HG03565 (cell line): Measurements from ENCODE around the gene AHI1.

Source experiments
- ATAC-seq: cut with Tn5 transposase; IDR thresholded peaks from one replicate; pipeline ENCODE4 v1.9.1; 2021; ENCODE audit warnings: mild to moderate bottlenecking, moderate library complexity; ENCODE audit not compliant: unreplicated experiment

AHI1 gene

DNA sequence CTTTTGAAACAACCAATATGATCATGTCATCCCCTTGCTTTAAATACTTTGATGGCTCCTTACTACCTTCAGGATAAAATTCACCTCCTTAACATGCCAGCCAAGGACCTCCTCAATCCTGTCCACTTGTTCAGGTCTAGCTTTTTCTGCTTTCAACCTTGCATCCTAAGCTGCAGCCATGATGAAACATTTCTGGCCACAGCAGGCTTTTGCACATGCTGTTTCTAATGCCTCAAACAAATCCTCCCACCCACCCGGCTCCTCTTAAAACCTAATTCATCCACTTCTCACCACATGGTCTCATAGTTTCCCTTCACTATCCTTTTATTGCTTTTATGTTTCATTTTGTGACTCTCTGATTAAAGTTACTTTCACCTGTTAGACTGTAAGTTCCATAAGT lies 191.9 kb downstream of the AHI1 start:
- ATAC-seq: no peak

DNA sequence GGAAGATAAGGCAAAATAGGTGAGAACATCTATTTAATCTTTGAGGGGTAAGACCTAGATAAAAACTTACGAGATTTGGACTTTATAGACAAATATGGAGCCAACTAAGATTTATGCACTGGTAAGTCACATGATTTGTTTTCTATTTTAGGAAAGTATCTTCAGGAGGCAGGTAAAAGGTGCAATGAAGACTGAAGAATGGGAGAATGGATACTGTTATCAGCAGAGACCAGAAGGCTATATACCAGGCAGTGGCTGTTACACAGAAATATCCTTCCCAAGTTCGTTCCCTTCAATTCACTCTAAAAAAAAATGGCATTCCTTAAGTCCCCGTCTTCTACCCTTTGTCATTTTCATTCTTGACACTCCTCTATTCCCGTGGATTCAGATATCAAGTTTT lies 192.7 kb downstream of the AHI1 start:
- no peak for ATAC-seq

DNA sequence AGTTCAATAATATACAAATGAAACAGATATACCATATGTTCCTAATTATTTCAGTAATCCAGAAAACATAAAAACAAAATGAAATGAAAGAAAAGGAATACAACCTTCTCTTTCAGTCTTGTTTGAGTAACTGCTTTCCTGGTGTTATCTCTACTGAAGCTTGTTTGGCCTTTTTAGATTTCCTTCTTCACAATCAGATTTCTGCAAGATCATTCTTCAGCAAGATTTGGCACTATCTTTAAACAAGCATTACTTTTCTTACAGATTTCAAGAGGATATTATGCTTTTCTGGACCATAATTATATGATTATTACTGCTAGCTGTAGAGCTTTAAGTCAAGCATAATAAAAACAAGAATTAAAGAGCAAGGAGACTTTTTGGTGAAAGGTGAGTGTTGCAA lies 196.2 kb downstream of the AHI1 start:
- ATAC-seq: no peak

DNA sequence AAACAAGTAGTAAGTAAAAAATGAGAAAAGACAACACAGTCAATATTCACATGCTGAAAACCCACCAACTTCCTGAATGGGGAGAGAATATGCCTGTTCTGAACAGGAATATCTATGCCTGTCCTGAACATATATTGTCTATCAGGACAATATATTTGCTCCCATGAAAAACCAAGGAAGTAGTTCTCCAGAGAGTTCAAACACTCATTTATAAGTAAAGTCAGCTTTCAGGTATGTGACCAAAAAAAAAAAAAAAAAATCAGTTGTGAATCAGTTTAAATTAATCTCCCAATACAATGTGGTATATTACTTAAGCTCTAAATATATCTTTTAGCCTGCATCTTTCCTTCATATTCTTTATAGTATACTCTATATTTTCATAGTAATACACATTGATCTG lies 197.0 kb downstream of the AHI1 start:
- ATAC-seq: no peak

DNA sequence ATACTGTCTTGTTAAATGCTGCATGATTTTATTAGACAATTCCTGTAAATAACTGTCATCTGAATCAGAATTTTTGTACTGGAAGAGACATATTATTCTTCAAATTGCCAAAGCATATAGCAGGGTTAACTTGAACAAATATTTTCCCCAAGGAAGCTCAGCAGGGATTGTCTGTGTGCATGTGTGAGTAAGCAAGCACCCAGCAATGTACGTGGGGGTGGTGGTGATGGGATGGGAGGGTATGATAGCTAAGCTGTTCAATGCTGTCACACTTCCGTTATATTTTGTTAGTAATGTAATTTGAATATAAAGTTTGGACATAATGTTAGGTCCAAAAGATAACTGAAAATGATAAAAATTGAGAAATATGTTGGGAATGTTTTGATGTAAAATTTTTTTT lies 198.3 kb downstream of the AHI1 start:
- no peak for ATAC-seq

DNA sequence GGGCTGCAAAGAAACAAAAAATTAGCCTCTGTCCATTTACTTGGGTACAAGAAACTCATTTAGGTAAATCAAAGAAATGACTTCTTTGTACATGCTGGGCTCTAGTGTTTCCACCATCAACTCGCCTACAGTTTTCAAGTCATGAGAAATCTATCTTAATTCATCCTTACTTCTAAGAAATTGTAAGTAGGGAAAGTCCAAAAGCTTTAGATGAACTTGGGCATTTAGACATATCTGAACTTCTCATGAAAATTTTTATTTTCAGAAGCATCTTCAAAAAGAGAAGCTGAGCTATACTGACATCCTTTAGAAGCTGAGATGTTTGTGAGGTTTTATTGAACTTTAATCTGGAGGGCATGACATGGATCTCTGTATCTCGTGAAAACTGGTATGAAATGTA lies 199.1 kb downstream of the AHI1 start:
- ATAC-seq: no peak

DNA sequence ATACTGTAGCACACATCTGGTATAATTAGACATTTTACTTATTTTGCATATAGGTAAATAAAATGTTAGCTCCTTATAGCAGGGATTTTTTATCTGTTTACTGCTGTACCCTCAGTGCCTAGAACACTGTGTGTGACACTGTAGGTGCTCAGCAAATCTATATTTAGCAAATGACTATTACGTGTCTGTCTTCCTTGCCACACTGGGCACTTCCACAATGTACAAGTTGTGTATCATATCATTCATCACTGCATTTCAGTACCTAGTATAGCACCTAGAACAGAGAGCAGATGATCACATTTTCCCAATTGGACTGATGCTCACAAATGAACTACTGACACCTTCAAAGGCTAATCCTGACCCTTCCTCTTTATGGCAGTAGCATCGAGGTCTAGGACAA lies 200.8 kb downstream of the AHI1 start:
- ATAC-seq: no peak

DNA sequence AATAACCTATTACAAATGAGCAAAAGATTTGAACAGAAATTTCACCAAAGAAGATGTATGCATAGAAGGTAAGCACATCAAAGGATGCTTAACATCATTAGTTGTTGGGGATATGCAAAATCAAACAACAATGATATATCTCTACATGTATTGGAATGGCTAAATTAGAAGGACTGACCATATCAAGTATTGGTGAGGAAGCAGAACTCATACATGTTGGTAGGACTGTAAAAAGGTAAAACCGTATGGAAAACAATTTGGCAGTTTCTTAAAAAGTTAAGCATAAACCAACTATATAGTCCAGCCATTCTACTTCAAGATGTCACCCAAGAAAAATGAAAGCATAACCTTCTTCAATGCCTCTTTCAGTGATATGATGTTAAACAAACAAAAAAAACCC lies 202.5 kb downstream of the AHI1 start:
- ATAC-seq: no peak

DNA sequence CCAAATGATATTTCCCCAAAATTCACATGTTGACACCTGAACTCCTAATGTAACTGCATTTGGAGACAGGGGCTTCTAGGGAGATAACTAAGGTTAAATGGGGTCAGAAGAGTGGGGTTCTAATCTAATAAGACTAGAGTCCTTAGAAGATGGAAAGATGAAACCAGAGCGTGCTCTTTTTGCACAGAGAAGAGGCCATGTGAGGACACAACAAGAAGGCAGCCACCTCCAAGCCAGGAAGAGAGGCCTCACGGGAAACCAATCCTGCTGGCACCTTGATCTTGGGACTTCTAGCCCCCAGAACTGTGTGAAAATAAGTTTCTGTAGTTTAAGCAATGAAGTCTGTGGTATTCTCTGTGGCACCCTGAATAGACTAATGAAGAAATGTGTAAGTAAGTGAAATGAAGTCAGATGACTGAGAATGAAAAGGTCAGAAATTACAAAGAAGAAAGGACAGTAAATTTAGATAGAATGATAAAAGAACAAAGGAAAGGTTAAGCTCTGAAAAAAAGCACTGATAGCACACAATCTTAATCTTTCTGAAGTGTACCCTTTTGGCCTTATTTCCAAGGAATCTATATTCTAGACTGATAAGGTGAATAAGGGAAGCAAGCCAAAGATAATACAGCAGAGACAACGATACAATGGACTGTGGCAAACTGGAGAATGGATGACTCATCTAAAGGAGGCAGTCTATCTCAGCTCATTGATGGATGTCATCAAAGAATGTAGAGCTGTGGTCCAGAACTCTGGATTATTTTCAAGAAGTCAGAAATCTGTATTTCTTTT lies 206.1 kb downstream of the AHI1 start:
- ATAC-seq: no peak

DNA sequence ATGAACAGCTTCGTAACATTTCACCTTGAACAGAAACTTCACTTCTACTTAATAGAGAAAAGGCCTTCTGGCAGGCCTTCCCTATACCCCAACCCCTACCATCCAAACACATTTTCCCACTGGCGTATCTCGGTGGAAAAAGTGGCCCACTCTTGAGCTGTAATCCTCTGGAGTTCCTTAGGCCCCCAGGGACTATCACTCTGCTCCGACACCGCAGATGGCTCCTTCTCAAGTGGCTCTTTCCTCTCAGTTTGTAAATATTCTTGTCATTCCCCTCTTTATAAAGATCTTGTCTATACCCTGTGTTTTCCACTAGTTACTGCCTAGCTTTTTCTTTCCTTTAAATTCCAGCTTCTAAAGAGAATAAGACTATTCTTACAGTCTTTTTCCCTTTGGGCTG lies 207.7 kb downstream of the AHI1 start:
- ATAC-seq: no peak

DNA sequence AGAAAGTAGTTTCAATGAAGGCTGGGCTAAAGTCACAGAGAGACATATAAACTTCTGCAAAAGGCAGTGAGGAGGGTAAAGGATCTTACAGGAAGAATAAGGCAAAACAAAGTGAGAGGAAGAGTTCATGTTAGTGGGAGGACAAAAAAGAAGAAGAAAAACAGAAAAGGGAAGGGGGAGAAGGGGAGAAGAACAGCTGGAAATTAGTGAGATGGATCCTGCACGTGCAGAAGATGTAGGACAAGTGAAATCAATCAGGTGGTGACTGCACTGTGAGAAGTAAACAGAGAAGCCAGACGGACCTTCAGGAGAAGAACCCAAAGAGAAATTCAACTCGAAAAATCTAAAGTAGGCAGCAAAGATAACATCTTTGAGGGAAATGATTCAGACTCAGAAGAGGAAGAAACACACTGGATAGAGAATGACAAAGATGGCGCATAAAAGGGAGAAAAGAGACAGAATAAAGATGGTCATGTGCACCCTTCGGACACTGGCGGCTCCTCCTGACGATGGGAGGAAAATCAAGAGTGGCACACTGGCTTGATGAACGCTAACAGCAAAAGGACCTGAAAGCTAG lies 210.5 kb downstream of the AHI1 start:
- no peak for ATAC-seq

DNA sequence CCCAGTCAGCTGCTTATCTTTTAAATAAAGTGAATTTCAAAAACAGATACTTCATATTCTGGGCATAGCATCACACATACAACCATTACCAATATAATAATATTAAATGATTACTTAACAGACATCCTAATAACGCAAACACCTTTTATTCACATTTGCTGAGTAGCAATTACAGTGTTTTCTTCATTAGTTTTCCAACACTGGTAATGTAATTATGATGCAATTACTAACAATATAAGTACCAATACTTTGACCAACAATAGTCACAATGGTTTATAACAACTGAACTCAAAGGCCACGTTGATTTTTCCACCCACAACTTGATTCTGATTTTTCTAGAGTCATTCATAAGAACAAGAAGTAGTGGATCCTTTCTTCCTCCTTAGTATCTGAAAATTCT lies 212.4 kb downstream of the AHI1 start:
- no peak for ATAC-seq

DNA sequence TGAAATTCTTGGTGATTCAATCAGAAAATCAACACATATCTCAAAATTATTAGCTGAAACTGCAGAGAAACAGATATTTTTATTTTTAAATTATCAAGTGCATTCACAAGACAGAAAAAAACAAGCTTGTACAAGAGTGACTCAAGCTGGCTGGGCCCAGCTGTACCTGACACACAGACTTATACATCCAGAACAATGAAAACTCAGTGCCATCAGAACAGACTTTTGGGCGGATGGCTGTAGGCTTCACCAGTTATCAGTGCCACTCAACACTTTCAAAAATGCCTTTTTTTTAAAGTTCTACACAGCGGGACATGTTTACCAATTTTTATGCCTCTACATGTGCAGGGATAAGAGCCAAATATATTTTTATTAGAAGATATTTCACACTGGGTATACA lies 213.6 kb downstream of the AHI1 start:
- ATAC-seq: no peak

DNA sequence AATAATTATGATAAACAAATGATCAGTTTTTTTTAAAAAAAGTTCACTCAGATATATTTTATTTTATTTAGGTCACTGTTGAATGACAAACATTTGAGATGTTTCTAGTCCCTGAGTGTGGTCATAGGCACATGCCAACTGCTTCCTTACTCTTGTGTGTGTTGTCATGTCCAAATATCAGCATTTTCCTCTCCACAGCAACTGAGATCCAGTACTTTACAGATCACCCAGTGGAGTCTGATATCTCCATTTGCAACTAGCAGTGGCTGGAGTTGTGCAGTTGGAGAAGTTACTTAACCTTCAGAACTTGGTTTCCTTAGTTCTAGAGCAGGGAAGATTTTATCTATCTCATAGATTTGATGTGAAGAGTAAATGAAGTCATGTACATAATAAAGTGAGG lies 215.1 kb downstream of the AHI1 start:
- no peak for ATAC-seq

DNA sequence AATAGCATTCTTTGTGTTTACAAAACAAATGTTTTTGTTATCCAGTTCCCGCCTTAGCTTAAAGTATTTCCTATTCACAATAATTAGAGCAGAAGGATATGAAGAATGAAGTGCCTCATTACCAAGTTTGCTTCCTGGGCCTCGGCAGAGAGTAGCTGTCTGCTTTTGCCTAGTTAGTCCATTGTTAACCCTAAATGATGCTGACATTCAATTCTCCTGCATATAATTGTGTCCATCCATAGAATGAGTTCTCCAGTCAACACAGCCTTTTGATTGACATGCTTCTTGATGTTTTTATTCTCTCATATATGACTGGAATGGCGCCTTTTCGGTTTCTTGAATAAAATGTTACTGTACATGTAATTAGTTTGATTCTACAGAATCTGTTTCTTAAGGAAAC lies 215.6 kb downstream of the AHI1 start:
- no peak for ATAC-seq

DNA sequence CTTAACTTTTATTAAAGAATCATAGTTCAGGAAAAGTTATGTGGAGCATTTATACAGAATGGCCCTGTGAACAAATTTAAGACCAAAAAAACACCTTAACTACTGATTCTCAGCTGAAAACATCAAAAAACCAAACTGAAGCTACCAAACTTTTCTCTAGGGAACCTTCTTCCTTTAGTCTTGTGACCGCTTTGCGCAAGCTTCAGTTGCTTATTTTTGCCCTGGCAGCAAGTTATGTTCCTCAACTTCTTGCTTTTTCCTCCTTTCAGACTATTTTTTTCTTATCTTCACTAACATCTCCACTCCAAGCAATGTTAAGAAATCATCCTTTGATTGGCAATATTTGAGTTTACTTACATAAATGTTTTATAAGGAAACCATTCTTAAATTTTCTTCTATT lies 216.3 kb downstream of the AHI1 start:
- ATAC-seq: no peak

DNA sequence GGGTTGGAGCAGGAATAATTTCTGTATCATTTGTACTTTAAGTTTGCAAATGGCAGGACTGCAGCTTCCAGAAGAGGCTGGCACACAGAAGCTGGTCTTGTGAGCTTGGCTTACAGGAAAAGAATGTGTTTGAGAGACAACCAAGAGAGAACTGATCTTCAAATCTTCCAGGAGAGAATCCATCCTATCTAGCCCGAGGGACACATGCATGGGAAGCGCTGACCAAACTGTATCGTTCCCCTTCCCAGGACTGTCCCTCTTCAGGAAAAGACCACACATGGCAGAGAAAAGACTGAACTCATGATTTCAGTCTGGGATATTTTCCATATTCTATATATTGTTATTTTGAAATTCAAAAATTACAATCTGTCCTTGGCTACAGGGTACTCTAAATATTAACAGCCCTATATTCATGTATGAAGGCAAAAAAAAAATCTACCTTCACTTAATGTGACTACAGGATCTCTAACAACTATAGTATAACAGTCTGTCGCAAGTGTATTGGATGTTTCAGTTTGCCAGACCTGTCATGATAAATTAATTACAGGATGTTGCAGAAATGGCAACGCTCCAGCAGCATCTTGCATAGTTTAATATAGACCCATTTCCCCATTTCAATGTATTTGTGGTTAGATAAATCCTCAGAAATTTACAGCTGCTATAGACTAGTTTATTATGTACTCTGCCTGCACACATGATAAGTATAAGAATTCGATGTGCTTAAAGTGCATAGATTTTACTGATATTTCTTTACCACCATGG lies 217.0 kb downstream of the AHI1 start:
- ATAC-seq: no peak

DNA sequence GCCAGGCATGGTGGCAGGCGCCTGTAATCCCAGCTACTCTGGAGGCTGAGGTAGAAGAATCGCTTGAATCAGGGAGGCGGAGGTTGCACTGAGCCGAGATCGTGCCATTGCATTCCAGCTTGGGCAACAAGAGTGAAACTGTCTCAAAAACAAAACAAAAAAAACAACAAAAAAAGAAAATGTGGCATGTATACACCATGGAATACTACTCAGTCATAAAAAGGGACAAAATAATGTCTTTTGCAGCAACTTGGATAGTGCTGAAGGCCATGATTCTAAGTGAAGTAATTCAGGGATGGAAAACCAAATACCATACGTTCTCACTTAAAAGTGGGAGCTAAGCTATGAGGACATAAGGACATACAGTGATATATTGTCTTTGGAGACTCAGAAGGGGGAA lies 220.1 kb downstream of the AHI1 start:
- ATAC-seq: no peak

DNA sequence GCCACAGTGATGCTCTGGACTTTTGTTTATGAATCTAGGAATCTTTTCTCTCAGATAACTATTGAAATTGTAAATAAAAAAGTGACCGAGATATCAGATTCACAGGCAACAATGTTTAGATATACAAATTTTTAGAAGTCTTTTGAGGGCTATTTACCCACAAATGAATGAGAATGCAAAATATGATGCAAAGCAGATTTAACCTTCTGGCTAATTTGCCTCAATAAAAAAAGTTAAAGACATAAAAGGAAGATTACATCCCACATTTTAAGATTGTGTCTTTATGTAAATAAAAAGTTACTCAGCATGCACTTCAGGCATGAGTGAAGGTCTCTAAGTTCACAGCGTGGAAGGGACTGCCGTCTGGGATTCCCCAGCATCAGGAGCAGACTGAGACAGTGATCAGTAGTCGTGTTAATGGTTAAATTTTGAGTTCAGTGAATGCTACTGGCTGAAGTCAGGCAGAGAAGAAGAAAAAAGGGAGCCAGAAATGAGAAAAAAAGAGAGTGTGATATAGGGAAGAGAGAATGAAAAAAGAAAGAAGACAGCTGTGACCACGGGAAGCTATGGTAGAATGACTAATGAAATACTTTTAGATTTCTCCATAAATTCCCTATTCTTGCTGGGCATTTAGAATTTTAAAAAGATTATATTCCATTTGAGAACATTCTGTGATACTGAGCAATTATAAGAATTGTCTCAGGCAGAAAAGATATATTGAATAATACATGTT lies 222.8 kb downstream of the AHI1 start:
- no peak for ATAC-seq

DNA sequence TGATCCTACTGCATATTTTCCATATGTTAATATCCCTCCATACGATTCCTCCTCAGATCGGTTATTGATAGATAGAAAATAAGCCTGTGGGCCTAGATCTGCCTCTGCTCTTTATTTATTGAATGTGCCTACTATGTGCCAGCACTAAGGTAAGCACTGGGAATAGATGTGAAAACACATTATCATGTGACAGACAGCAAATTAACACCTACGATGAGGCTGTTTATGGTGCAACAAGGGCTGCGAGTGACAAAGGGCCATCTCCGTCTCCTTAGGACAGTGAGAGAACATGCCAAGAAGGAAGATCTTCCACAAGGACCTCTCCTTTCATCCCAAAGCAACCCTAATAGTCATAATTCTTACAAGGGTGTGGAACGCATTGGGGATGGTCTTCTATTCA lies 225.9 kb downstream of the AHI1 start:
- ATAC-seq: no peak

DNA sequence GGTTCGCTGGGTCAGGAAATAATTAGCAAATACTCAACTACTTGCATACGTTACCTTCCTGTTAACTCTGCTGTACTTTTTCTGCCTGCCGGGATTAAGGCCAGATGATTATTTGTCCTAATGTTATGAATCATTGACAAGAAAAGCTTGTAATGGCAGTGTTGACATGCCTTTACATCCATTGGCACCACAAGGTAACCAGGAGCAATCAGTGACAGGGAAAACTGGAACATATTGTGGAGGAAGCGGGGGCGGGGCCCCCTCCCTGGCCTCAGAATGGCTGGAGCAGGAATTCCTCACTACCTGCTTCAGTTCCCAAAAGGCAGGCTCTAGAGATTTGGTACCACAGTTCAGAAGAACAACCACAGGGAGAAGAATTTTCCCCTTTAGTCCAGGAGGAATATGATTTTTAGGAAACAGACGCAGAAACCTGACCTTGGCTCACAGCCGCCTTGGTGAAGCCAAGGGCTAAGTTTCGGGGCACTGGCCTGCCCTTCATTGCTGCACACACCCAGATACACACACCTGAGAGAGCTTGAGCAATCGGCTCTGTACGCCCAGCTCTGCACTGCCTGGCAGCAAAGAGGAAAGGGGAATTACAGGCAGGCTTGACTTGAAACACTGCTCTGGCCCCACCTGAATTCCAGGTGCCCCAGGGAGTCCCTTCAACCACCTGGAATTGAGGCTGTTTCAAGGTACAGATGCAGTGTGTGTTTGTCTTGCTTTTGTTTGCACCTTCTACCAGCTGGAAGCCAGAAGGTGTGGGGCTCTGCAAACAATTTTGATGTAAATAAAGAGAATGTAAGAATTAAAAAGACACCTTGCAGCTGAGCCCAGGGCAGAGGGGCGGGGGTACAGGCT lies 226.6 kb downstream of the AHI1 start:
- ATAC-seq: no peak
